NCI-H1092 treated with DMSO at 0.1 percent for 48 hours (cell line): ENCODE results near the gene ELK4.

Experiments
- DNase-seq: peaks from one replicate; lab custom pipeline; 2025; lab: John Stamatoyannopoulos, UW

ELK4 gene

DNA sequence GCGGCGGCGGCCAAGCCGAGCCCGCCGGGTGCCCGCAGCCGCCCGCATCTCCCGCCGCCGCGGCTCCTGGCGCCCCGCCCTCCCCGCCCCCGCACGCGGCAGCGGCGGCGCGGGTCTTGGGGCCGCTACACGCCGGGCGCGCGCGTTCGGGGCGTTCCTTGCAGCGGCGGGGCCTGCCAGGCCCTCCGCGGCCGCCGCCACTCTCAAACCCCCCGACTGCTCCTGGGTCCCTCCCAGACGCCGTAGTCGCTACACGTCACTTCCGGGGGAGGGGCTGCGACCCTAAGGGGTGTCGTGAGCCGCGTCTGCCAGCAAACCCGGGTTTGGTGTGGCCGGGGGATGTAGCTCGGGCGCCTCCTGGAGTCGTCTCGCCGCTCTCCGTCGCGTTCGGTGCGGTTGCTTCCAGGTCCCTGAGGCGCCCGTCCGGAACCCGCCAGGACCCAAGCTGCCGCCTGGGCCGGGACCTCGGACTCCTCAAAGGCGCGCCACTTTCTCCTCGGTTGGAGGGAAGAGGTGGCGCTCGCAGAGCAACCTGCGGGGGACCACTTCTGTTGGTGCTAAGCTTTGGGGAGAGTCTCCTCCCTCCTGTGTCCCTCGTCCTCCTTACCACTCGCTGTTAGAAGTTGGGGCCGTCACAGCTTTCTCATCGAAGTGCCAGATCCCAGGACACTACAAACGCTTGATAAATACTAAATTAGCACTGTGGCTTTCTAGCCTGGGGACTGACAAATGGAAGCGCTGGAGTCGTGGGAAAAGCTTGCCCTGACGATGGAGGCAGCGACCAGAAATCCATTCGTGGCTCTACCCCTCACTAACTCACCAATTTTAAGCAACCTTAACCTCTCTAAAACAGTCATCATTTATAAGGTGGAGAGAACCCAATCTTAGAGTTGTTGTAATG is at the start of gene ELK4:
ELK4 (minus strand) TSS at position 244 of the 901 bp plus-strand sequence. CDS start 8,129 bp downstream, outside the sequence.
- peak; percentile 98 for DNase-seq

DNA sequence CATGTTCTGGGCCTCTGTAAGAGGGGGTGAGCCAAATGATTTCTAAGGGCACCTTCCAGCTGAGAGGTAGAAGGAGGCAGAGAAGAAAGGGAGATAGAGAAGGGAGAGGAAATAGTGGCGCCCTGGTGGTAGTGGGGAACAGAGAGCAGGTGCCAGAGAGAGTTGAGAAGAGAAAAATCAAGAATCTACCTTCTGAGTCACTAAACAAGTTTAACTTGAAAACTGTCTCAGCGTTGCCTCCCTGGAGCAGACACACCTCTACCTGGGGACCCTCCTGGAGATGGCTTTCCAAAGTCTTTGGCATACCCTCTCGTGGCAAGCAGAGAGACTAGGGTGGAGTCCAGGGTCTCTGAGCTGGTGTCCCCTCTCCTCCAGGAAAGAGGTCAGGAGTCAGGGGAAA is 49.6 kb upstream of the ELK4 start:
- no peak for DNase-seq

DNA sequence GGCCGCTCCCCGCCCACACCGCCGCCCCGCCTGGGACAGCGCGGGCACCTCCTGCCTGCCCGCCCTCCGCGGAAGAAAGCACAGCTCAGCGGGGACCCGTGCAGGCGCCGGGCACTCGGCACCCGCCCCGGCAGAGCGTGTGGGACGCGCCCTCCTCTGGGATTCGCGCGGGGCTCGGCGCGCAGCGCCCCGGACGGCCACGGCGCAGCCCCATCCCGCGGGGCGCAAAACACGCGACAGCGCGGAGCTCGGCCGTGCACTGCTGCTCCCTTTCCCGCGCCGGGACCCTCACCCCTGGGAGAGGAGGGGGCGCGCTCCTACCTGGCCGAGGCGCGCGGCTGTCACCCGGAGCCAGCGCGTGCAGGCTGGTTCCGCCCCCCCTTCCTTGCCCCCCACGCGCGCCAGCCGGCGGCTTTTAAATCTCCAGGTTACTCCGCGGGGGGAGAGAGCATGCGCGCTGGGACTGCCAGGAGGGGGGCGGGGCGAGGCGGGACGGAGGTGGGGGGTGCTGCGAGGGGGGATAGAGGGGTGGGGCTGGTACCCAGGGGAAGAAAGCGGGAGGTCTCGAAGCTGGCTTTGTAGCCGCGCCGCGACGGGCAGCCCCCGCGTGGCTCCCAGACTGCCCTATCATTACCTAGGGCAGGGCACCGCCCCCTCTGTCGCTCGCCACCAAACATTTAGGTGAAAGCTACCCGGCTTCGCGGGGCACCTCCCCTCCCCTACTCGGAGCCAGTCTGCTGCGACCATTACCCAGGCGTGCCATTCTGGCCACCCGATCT is 48.5 kb upstream of the ELK4 start, which contains the start of gene SLC45A3:
SLC45A3 (minus strand) TSS at position 437 of the 779 bp plus-strand sequence. CDS start 15,853 bp downstream, outside the sequence.
- DNase-seq, result peak; percentile 49

DNA sequence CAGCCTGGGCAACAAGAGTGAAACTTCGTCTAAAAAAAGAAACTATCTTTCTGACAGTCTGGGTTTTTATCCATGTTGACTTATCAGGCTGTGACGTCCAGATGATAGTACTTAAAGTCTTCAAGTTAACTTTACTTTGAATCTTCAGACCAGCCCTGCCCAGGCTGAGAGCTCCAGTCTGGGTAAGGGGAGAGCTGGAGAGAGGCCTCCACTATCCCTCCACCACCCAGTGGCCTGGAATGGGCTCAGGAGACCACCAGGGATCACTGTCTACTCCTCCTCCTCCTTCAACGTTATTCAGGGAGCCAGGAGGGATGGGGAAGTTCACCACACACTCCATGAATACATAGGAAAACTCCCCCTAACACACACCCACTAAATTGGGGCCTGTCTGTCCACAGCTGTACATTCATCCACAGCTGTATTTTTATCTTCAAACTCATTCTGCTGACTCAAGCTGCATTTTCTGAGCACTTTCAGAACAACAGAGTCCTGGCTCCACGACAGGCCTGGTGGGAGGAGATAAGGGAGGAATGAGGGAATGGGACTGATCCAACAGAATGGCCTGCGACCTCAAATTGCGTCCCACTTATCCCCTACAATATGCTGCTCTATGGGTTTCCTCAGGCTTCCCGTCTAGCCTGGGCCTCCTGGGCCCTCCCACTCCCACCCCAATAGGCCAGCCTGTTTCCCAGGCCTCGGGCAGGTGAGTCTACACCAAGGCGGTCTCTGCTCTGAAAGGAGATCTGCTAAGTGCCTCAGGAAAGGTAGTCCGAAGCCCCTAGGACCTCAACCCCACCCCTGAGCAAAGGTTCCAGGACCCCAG is 46.7 kb upstream of the ELK4 start:
- DNase-seq, result no peak

DNA sequence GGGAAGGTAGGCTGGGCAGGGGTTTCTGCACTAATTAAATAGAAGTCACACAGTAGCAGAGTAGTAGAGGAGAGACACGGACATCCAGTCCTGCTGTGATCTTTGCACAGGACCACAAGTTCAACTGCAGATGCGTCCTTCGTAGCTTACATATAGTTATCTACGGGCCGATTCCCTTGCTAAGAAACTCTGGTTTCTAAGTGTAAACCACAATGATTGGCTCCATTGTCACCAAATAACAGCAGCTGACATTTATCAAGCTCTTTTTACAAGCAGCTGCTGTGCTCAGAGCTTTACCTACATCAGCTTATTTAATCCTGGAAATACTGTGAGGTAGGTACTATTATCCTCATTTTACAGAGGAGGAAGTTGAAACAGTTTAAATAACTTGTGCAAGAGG is 45.4 kb upstream of the ELK4 start:
- DNase-seq, result no peak

- DNase-seq, result no peak
Observed at GRCh38 chr1:205676597-205676996, 44.8 kb upstream of the ELK4 start.

DNA sequence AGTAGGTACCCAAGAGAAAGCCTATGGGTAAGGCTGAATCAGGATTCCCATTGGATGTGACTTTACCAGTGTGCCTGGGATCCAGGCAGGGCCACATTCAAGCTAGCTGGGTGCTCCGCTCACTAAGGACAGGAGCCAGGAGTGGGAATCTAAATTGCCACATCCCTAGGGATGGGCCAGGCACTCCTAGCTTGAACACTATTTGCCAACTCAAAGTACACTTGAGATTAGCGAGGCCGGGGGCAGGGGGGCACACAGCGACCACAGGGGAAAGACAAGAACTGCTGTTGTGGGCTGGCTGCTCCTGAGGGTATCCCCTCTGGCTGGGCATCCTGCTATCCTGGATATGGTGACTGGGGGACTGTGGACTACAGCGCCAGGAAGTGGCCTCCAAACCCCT is 44.2 kb upstream of the ELK4 start:
- DNase-seq, result no peak

- DNase-seq, result no peak
Observed at GRCh38 chr1:205675247-205675646, 43.4 kb upstream of the ELK4 start.

- DNase-seq, result no peak
Observed at GRCh38 chr1:205672970-205673369, 41.2 kb upstream of the ELK4 start.

- no peak for DNase-seq
Observed at GRCh38 chr1:205672395-205672889, 40.6 kb upstream of the ELK4 start.

GRCh38 chr1:205670611-205671430 is 39.0 kb upstream of the ELK4 start:
- DNase-seq, result peak; percentile 19

- no peak for DNase-seq
Observed at GRCh38 chr1:205670150-205670446, 38.3 kb upstream of the ELK4 start.

DNA sequence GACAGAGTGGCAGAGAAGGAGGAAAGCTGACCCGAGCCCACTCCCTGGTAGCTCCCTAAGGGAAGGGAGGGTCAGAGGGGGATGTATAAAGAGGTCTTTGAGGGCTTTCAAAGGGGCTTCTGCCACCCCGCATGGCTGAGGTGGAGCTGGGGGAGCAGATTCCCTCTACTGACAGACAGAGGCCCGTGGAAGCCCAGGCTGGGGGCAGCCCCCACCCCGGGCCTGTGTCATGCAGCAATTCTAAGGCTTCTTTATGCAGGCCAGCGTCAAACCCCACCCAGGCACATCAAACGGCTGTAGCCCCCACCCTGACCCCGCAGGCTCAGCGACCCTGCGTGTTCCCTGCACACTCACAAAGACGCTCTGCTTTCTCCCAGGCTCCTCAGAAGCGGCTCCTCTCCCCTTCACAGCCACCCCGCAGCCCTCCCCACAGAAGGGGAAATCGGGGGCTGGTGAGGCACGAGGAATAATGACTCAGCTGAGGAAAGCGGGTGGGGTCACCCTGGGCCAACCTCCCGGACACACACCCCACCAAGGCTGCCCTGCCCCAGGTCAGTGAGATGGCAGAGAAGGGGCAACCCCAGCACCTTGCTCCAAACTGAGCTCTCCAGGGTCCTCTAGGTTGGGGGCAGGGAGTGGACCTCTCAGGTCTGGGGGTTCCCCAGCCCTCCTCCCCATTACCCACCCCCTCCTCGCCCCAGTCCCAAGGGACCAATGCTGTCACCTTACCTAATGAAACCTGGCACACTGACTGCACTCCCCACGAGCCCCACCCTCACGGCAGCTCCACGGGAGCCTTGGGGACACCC is 37.7 kb upstream of the ELK4 start:
- no peak for DNase-seq

DNA sequence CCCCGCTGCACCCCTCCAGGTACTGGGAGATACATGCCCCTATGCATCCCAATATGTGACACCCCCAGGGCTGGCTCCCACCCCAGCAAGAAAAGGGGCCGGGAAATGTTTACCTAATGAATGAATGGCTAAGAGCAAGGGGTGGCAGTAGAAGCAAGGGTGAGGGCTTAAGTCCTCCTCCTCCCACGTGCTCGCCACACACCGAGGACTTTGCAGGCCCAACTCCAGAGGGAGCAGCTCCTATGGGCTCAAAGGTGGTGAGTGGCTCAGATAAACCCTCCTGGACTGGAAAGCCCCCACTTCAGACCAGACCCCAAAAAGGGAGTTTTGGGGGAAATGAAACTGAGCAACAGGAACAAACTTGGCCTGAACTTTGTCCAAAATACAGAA is 37.1 kb upstream of the ELK4 start:
- no peak for DNase-seq

GRCh38 chr1:205667909-205668643 is 36.3 kb upstream of the ELK4 start:
- no peak for DNase-seq

GRCh38 chr1:205666372-205667166 is 34.8 kb upstream of the ELK4 start:
- no peak for DNase-seq

GRCh38 chr1:205665201-205666045 is 33.6 kb upstream of the ELK4 start:
- peak; percentile 73 for DNase-seq
